Measurements from ENCODE around the gene GTF2IRD1.
A peak's percentile ranks its signal among the peaks of the same experiment; 100 is the strongest.

Gene GTF2IRD1

GRCh38 chr7:74461970-74462706, 8.4 kb downstream of the GTF2IRD1 start:
- Histone ChIP-seq H3K27ac (ENCODE audit: low read depth, low read length) (peak overlapping the region; percentile 90), H3K36me3 (ENCODE audit: control insufficient read depth, low read length) (peaks cover 37% of the 10 kb centered on the region), H3K9me2 (replicated peaks; ENCODE audit: control insufficient read depth, low read length) (no peaks in the 10 kb centered on the region), H3K79me2 (ENCODE audit: control insufficient read depth, low read length) (peaks cover 100% of the 10 kb centered on the region), H3K4me2 (ENCODE audit: low read length) (peak overlapping the region; percentile 82), H4K20me1 (ENCODE audit: control insufficient read depth, insufficient read depth, low read depth, low read length) (peaks cover 2% of the 10 kb centered on the region), H3K4me3 (ENCODE audit: low read length) (peak overlapping the region; percentile 62), H3K27me3 (ENCODE audit: control insufficient read depth, low read length) (no peaks in the 10 kb centered on the region), H3K9me3 (ENCODE audit: control insufficient read depth, insufficient read depth, low read length) (no peaks in the 10 kb centered on the region), H3F3A (ENCODE audit: control insufficient read depth, insufficient read depth) (peaks cover 22% of the 10 kb centered on the region), H3K4me1 (ENCODE audit: control insufficient read depth, low read length) (peaks cover 87% of the 10 kb centered on the region)
- no peak for TF ChIP-seq EZH2phosphoT487 (IDR thresholded peaks at IDR 0.05; ENCODE audit: borderline replicate concordance, low read length)
- TF ChIP-seq, protein P1, sequence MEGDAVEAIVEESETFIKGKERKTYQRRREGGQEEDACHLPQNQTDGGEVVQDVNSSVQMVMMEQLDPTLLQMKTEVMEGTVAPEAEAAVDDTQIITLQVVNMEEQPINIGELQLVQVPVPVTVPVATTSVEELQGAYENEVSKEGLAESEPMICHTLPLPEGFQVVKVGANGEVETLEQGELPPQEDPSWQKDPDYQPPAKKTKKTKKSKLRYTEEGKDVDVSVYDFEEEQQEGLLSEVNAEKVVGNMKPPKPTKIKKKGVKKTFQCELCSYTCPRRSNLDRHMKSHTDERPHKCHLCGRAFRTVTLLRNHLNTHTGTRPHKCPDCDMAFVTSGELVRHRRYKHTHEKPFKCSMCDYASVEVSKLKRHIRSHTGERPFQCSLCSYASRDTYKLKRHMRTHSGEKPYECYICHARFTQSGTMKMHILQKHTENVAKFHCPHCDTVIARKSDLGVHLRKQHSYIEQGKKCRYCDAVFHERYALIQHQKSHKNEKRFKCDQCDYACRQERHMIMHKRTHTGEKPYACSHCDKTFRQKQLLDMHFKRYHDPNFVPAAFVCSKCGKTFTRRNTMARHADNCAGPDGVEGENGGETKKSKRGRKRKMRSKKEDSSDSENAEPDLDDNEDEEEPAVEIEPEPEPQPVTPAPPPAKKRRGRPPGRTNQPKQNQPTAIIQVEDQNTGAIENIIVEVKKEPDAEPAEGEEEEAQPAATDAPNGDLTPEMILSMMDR (IDR thresholded peaks at IDR 0.05; ENCODE audit: low read depth, low read length, poor library complexity, severe bottlenecking) = no peak

DNA sequence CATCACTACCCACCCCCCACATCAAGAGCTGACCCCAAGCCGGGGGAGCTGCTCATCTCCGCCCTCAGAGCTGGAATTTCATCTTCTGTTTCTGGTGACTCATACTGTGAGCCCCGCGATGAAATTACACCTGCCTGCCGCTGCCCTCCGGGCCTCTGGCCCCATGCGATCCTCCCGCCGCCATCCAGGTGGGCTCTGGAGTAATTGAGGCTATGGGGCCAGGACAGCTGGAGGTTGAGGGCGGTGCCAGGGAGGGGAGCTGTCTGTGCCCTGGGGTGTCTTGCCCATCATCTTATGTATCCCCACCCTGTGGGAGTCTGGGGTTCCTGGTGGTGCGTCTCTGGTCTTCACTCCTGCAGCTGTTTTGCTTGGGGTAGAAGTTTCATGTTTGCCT, 9.0 kb downstream of the GTF2IRD1 start:
- H3K9me3 ChIP-seq (ENCODE audit: control insufficient read depth, insufficient read depth, low read length) = no peaks in the 10 kb centered on the region
- peak overlapping the region; percentile 90 for H3K27ac ChIP-seq (ENCODE audit: low read depth, low read length)
- H3K27me3 ChIP-seq (ENCODE audit: control insufficient read depth, low read length) = no peaks in the 10 kb centered on the region
- H3K4me1 ChIP-seq (ENCODE audit: control insufficient read depth, low read length) = peaks cover 88% of the 10 kb centered on the region
- H3K79me2 ChIP-seq (ENCODE audit: control insufficient read depth, low read length) = peaks cover 99% of the 10 kb centered on the region
- H3K4me2 ChIP-seq (ENCODE audit: low read length) = peak overlapping the region; percentile 82
- H4K20me1 ChIP-seq (ENCODE audit: control insufficient read depth, insufficient read depth, low read depth, low read length) = peaks cover 2% of the 10 kb centered on the region
- no peak for TF ChIP-seq EZH2phosphoT487 (IDR thresholded peaks at IDR 0.05; ENCODE audit: borderline replicate concordance, low read length)
- peaks cover 22% of the 10 kb centered on the region for H3F3A ChIP-seq (ENCODE audit: control insufficient read depth, insufficient read depth)
- H3K36me3 ChIP-seq (ENCODE audit: control insufficient read depth, low read length) = peaks cover 37% of the 10 kb centered on the region
- no peaks in the 10 kb centered on the region for H3K9me2 ChIP-seq (replicated peaks; ENCODE audit: control insufficient read depth, low read length)
- peak overlapping the region; percentile 62 for H3K4me3 ChIP-seq (ENCODE audit: low read length)

DNA sequence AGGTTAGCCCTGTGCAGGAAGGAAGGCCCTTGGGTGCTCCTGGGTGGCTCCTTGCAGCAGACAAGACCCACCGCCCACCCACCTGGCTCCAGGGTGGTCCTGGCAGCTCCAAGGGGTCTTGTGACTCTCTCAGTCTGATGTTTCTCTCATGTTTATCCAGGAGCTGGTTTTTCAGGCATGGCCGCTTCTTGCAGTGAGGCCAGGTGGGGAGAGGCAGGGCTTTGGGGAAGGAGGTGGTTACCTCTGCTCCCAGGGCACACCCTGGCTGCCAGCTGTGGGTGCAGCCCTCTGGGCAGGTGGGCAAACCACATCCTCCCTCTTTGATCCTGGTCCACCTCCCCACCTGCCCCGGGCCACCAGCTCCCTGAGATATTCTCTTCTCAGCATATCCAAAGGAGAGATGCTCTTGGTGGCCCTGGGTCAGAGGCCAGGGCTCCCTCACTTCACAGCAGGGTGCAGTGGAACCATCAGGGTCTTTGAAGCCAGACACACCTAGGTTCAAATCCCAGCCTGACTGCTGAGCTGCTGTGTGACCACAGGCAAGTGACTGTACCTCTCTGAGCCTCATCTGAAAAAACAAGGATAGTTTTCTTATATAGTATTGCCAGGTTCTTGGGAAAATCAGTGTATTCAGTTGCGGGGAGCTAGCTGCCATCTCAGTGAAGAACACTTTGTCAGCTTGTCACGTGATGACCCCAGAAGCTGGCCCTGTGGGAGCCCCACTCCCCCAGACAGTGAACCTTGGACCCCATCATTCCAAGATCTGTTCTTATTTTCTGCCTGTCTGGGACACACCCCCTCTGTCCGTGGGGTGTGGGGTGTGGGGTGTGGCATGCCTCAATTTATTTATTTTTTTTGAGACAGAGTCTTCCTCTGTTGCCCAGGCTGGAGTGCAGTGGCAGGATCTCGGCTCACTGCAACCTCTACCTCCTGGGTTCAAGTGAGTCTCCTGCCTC, 11.5 kb downstream of the GTF2IRD1 start:
- Histone ChIP-seq H3K9me2 (replicated peaks; ENCODE audit: control insufficient read depth, low read length) (no peaks in the 10 kb centered on the region), H3K4me2 (ENCODE audit: low read length) (peak overlapping the region; percentile 82), H3F3A (ENCODE audit: control insufficient read depth, insufficient read depth) (peaks cover 27% of the 10 kb centered on the region), H3K27ac (ENCODE audit: low read depth, low read length) (peak overlapping the region; percentile 90), H3K36me3 (ENCODE audit: control insufficient read depth, low read length) (peaks cover 27% of the 10 kb centered on the region), H3K79me2 (ENCODE audit: control insufficient read depth, low read length) (peaks cover 98% of the 10 kb centered on the region), H4K20me1 (ENCODE audit: control insufficient read depth, insufficient read depth, low read depth, low read length) (no peaks in the 10 kb centered on the region; the same call in 1 of the 2 replicates), H3K4me1 (ENCODE audit: control insufficient read depth, low read length) (peaks cover 90% of the 10 kb centered on the region), H3K4me3 (ENCODE audit: low read length) (peak overlapping the region; percentile 62), H3K9me3 (ENCODE audit: control insufficient read depth, insufficient read depth, low read length) (no peaks in the 10 kb centered on the region), H3K27me3 (ENCODE audit: control insufficient read depth, low read length) (no peaks in the 10 kb centered on the region)
- TF ChIP-seq, protein P1 (IDR thresholded peaks at IDR 0.05; ENCODE audit: low read depth, low read length, poor library complexity, severe bottlenecking) = no peak
- no peak for TF ChIP-seq EZH2phosphoT487 (IDR thresholded peaks at IDR 0.05; ENCODE audit: borderline replicate concordance, low read length)

Data from DOHH2 (cell line).